ENCODE measurements around the gene TNF.

- TF ChIP-seq, protein P1, sequence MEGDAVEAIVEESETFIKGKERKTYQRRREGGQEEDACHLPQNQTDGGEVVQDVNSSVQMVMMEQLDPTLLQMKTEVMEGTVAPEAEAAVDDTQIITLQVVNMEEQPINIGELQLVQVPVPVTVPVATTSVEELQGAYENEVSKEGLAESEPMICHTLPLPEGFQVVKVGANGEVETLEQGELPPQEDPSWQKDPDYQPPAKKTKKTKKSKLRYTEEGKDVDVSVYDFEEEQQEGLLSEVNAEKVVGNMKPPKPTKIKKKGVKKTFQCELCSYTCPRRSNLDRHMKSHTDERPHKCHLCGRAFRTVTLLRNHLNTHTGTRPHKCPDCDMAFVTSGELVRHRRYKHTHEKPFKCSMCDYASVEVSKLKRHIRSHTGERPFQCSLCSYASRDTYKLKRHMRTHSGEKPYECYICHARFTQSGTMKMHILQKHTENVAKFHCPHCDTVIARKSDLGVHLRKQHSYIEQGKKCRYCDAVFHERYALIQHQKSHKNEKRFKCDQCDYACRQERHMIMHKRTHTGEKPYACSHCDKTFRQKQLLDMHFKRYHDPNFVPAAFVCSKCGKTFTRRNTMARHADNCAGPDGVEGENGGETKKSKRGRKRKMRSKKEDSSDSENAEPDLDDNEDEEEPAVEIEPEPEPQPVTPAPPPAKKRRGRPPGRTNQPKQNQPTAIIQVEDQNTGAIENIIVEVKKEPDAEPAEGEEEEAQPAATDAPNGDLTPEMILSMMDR (IDR thresholded peaks at IDR 0.05; ENCODE audit: low read depth, low read length, poor library complexity, severe bottlenecking), result no peak
- TF ChIP-seq EZH2phosphoT487 (IDR thresholded peaks at IDR 0.05; ENCODE audit: borderline replicate concordance, low read length), result no peak
Measured at GRCh38 chr6:31529329-31530150, 45.8 kb upstream of the TNF start.
